Natural killer cell (primary cell): ENCODE data around the gene GEN1. TPM values are rescaled to one million over a fixed set of nuclear protein-coding genes. Genes with fewer than 3 reads are reported as not detected.

ENCODE experiments used
- ATAC-seq, 3 donors: fragments of 150-1000 bp in 2 of 3; fragments of 200-7000 bp in 1 of 3; cut with Tn5 transposase; 1 replicate in 1 of 3; 2 replicates in 2 of 3; pipeline ENCODE4 v1.10.0; 2021; ENCODE audit warnings: mild to moderate bottlenecking in 2 of 3, moderate library complexity in 2 of 3
- DNase-seq, 2 donors: peaks; one replicate each; pipeline versions ENCODE4 v3.0.0 to v3.0.0-alpha.2; 2013 to 2021; ENCODE audit warnings: mixed read lengths in 1 of 2
- H3K27ac ChIP-seq: one replicate; pipeline ENCODE4 v1.5.1; 2013; ENCODE audit warnings: mild to moderate bottlenecking, low read length
- H3K27me3 ChIP-seq: one replicate; pipeline ENCODE4 v1.6.1; 2013; ENCODE audit warnings: low read length; ENCODE audit not compliant: control insufficient read depth, insufficient read depth
- H3K36me3 ChIP-seq: one replicate; pipeline ENCODE4 v1.6.1; 2013; ENCODE audit warnings: low read length; ENCODE audit not compliant: control insufficient read depth, insufficient read depth
- H3K4me1 ChIP-seq: one replicate; pipeline ENCODE4 v1.6.1; 2013; ENCODE audit warnings: low read length; ENCODE audit not compliant: control insufficient read depth, insufficient read depth
- H3K4me3 ChIP-seq: one replicate; pipeline ENCODE4 v1.5.1; 2013; ENCODE audit warnings: low read length
- H3K9me3 ChIP-seq: one replicate; pipeline ENCODE4 v1.6.1; 2013; ENCODE audit warnings: low read length; ENCODE audit not compliant: control insufficient read depth, insufficient read depth
- H3K27ac Mint-ChIP-seq, 2 donors: one replicate each; pipeline ENCODE4 v1.8.0; 2022; ENCODE audit warnings: mild to moderate bottlenecking in 2 of 2, mixed read lengths in 2 of 2, moderate library complexity in 1 of 2
- H3K27me3 Mint-ChIP-seq, 2 donors: one replicate each; pipeline ENCODE4 v1.8.0; 2022; ENCODE audit warnings: low read depth in 2 of 2, mixed read lengths in 2 of 2
- H3K36me3 Mint-ChIP-seq: one replicate; pipeline ENCODE4 v1.8.0; 2022; ENCODE audit warnings: mixed read lengths
- H3K4me1 Mint-ChIP-seq, 2 donors: one replicate each; pipeline ENCODE4 v1.8.0; 2022; ENCODE audit warnings: mixed read lengths in 2 of 2
- H3K4me3 Mint-ChIP-seq: one replicate; pipeline ENCODE4 v1.8.0; 2022; ENCODE audit warnings: mild to moderate bottlenecking, moderate library complexity, mixed read lengths
- H3K9me3 Mint-ChIP-seq, 2 donors: one replicate each; pipeline ENCODE4 v1.8.0; 2022; ENCODE audit warnings: mixed read lengths in 2 of 2
- whole genome bisulfite sequencing: methylation state at CpG from one replicate; pipeline ENCODE4 v1.1.7; 2013; ENCODE audit warnings: missing lambda C conversion rate; ENCODE audit not compliant: insufficient coverage; 5-methylcytosine and 5-hydroxymethylcytosine counted together
- intact Hi-C: fragments of 100-400 bp; cut with micrococcal nuclease; formaldehyde crosslinking; loops from one replicate; pipeline ENCODE4 v1.14.2; 2022
- total RNA-seq, 4 donors: library from RNA; stranded (reverse); fragments of 120-200 nt in 1 of 4; gene quantifications; one replicate each; pipeline versions ENCODE4 v1.2.3 to v1.2.4, GENCODE V29; 2013 to 2022
- TF ChIP-seq, protein P1 (sequence below): fragments of 200-600 bp; IDR thresholded peaks from one replicate; pipeline ENCODE4 v1.8.0; 2022; ENCODE audit warnings: antibody characterized with exemption

The GEN1 gene
- total RNA-seq, 3 donors from 2014 or later (not counting 1 experiment from before 2014, with no cell fraction given) = 11.1 to 19.0 (median 17.3) TPM

DNA sequence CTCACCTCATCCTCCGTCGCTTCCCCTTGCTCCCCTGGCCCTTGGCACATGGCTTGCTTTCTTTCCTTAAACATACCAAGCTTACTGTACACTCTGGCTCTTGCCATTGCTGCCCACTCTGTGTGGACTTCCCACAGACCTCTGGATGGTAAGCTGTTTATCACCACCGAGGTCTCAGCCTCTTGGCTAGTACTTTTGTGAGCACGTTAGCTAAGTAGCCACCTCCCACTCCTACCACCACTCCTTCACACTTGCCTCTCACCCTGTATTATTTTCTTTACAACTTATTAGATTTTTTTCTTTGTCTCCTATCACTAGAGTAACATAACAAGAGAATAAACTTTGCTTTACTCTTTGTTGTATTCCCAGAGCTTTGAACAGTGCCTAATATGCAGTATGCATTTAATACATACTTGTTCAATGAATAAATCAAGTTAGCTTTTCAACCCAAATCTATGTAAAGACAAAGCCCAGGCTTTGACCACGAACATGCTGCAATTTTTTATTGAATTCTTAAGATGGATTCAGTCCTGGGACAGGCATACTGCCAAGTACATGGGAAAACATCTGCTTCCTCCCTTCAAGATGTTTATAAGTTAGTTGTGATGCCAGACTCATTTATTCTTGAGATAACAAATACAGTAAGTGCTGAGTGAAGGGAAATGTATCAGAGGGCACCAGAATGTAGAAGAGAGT lies 37.3 kb downstream of the GEN1 start:
- Histone ChIP-seq H3K9me3 (no peaks in the 10 kb centered on the region), H3K27ac (no peak overlapping the region), H3K4me1 (no peaks in the 10 kb centered on the region), H3K4me3 (no peak overlapping the region), H3K27me3 (peaks cover 5% of the 10 kb centered on the region), H3K36me3 (no peaks in the 10 kb centered on the region)
- Mint-ChIP-seq H3K27ac (no peak overlapping the region), H3K36me3 (no peaks in the 10 kb centered on the region), H3K4me1 (no peaks in the 10 kb centered on the region), H3K4me3 (no peak overlapping the region), H3K27me3 (peaks cover 29 to 35% of the 10 kb centered on the region in 2 donors), H3K9me3 (no peaks in the 10 kb centered on the region)
- 34% methylated on average over 5 of the region's 5 CpGs for WGBS
- intact Hi-C loops = no loop called here
- TF ChIP-seq, protein P1, sequence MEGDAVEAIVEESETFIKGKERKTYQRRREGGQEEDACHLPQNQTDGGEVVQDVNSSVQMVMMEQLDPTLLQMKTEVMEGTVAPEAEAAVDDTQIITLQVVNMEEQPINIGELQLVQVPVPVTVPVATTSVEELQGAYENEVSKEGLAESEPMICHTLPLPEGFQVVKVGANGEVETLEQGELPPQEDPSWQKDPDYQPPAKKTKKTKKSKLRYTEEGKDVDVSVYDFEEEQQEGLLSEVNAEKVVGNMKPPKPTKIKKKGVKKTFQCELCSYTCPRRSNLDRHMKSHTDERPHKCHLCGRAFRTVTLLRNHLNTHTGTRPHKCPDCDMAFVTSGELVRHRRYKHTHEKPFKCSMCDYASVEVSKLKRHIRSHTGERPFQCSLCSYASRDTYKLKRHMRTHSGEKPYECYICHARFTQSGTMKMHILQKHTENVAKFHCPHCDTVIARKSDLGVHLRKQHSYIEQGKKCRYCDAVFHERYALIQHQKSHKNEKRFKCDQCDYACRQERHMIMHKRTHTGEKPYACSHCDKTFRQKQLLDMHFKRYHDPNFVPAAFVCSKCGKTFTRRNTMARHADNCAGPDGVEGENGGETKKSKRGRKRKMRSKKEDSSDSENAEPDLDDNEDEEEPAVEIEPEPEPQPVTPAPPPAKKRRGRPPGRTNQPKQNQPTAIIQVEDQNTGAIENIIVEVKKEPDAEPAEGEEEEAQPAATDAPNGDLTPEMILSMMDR = no peak
- DNase-seq = no peak
- no peak for ATAC-seq

DNA sequence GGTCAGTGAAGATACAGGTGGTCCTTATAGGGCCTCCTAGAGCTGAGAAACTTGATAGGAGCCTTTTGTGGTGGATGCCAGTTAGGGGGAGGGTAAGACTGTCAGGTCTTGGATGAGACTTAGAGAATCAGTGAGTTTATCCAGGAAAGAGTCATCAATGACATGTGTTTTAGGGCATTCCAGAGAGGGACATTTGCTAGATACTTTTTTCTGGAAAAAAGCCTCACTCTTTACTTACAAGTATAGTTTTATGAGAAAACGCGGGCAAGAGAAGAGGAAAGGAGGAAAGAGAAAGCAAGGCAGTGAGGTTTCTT lies 37.8 kb downstream of the GEN1 start:
- peaks cover 29 to 35% of the 10 kb centered on the region in 2 donors for H3K27me3 Mint-ChIP-seq
- no peaks in the 10 kb centered on the region for H3K9me3 Mint-ChIP-seq
- no peaks in the 10 kb centered on the region for H3K36me3 Mint-ChIP-seq
- intact Hi-C loops = no loop called here
- H3K27ac Mint-ChIP-seq = no peak overlapping the region
- no peak overlapping the region for H3K27ac ChIP-seq
- TF ChIP-seq, protein P1 = no peak
- DNase-seq = no peak
- peaks cover 5% of the 10 kb centered on the region for H3K27me3 ChIP-seq
- H3K36me3 ChIP-seq = no peaks in the 10 kb centered on the region
- ATAC-seq = no peak
- H3K4me1 ChIP-seq = no peaks in the 10 kb centered on the region
- whole genome bisulfite sequencing = 80% methylated on average over 1 of the region's 2 CpGs
- H3K4me1 Mint-ChIP-seq = no peaks in the 10 kb centered on the region
- H3K4me3 Mint-ChIP-seq = no peak overlapping the region
- H3K4me3 ChIP-seq = no peak overlapping the region
- H3K9me3 ChIP-seq = no peaks in the 10 kb centered on the region

DNA sequence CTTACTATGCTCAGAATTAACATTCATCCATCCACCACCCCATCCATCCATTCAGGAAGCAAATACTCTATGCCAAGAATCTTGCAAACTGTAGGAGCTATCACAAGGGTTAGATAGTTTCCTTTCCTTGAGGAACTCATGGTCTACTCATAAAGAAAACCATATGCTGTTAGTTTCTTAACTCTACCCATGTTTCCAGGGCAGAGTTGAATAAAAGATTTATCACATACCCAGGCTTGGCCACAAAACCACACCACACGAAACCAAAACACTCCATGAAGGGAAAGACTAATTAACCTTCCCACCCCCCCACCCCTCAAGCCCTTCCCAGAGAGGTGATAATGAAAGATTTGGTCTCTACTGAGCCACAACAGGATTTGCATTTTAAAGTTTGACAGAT lies 38.6 kb downstream of the GEN1 start:
- Histone ChIP-seq H3K36me3 (no peaks in the 10 kb centered on the region), H3K4me3 (no peak overlapping the region), H3K9me3 (no peaks in the 10 kb centered on the region), H3K27ac (no peak overlapping the region), H3K4me1 (no peaks in the 10 kb centered on the region), H3K27me3 (peaks cover 5% of the 10 kb centered on the region)
- Mint-ChIP-seq H3K27ac (no peak overlapping the region), H3K36me3 (no peaks in the 10 kb centered on the region), H3K27me3 (peaks cover 29 to 37% of the 10 kb centered on the region in 2 donors), H3K4me3 (no peak overlapping the region), H3K4me1 (no peaks in the 10 kb centered on the region), H3K9me3 (no peaks in the 10 kb centered on the region)
- ATAC-seq (no peak), DNase-seq (no peak)
- TF ChIP-seq, protein P1 = no peak
- WGBS = no CpG with 5 or more reads among the region's 1 CpG
- intact Hi-C loops = no loop called here

DNA sequence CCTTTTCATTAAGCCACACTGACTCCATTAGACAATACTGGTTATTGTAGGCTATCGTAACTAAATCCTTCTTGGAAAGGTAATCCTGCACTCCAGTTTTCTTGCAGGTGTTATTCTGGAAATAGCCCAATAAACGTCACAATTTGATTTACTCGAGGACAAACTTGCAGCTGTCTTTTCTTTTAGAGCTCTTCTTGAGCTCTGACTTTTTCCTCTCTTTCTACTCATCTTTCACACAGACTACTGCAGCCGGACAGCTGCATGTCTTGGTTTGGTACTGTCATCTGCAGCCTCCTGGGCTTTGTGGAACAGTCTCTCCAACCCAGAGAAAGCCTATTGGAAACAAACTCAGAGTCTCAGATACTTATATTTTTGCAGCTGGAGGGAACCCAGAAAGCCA lies 39.4 kb downstream of the GEN1 start:
- Mint-ChIP-seq H3K4me1 (no peaks in the 10 kb centered on the region), H3K27me3 (peaks cover 29 to 41% of the 10 kb centered on the region in 2 donors), H3K36me3 (no peaks in the 10 kb centered on the region), H3K4me3 (no peak overlapping the region), H3K9me3 (no peaks in the 10 kb centered on the region), H3K27ac (no peak overlapping the region)
- TF ChIP-seq, protein P1 = no peak
- WGBS = 51% methylated on average over 4 of the region's 4 CpGs
- H3K4me3 ChIP-seq = no peak overlapping the region
- no peaks in the 10 kb centered on the region for H3K36me3 ChIP-seq
- H3K9me3 ChIP-seq = no peaks in the 10 kb centered on the region
- no peak for ATAC-seq
- no peaks in the 10 kb centered on the region for H3K4me1 ChIP-seq
- DNase-seq = no peak
- H3K27ac ChIP-seq = no peak overlapping the region
- intact Hi-C loops = no loop called here
- H3K27me3 ChIP-seq = peaks cover 5% of the 10 kb centered on the region
